GM19328 (cell line): Measurements from ENCODE around the gene C3orf33.
"Not testable (repeated sequence)": the region's sequence is repeated elsewhere in the genome, so short reads cannot be mapped to it uniquely, and the experiment has no call there.

Experiments used
- ATAC-seq: cut with Tn5 transposase; IDR thresholded peaks from one replicate; pipeline ENCODE4 v1.9.1; 2021; ENCODE audit warnings: mild to moderate bottlenecking, moderate library complexity; ENCODE audit not compliant: unreplicated experiment

C3orf33 gene

GRCh38 chr3:155805802-155806618 is at the start of gene C3orf33:
TSS of gene C3orf33 (minus strand) at chr3:155806278. CDS start at chr3:155806252, 26 bp downstream.
- peak; percentile 94 for ATAC-seq

- ATAC-seq = peak; percentile 95
Observed at GRCh38 chr3:155854141-155854940, 48.3 kb upstream of the C3orf33 start, which contains the start of gene SLC33A1. TSS of gene SLC33A1 (minus strand) at chr3:155854427. CDS start at chr3:155853997, 430 bp downstream.

- peak; percentile 2 for ATAC-seq
Observed at GRCh38 chr3:155853214-155854140, 47.4 kb upstream of the C3orf33 start.

- ATAC-seq = no peak
Observed at GRCh38 chr3:155852341-155852740, 46.3 kb upstream of the C3orf33 start.

GRCh38 chr3:155849404-155849803 is 43.3 kb upstream of the C3orf33 start:
- not testable (repeated sequence) for ATAC-seq

- ATAC-seq = no peak
Observed at GRCh38 chr3:155847993-155848392, 41.9 kb upstream of the C3orf33 start.

- ATAC-seq = no peak
Observed at GRCh38 chr3:155846119-155846518, 40.0 kb upstream of the C3orf33 start.

GRCh38 chr3:155843569-155843968 is 37.5 kb upstream of the C3orf33 start:
- no peak for ATAC-seq

GRCh38 chr3:155835341-155836071 is 29.4 kb upstream of the C3orf33 start:
- no peak for ATAC-seq

GRCh38 chr3:155828490-155829098 is 22.5 kb upstream of the C3orf33 start:
- ATAC-seq = not testable (repeated sequence)

- ATAC-seq = no peak
Observed at GRCh38 chr3:155815030-155815545, 9.0 kb upstream of the C3orf33 start.

GRCh38 chr3:155813224-155813623 is 7.1 kb upstream of the C3orf33 start:
- not testable (repeated sequence) for ATAC-seq

- no peak for ATAC-seq
Observed at GRCh38 chr3:155809181-155809580, 3.1 kb upstream of the C3orf33 start.

- no peak for ATAC-seq
Observed at GRCh38 chr3:155807823-155808222, 1.7 kb upstream of the C3orf33 start.

GRCh38 chr3:155805204-155805801 is 775 bp downstream of the C3orf33 start:
- ATAC-seq = peak; percentile 32

GRCh38 chr3:155804323-155804722 is 1.8 kb downstream of the C3orf33 start:
- ATAC-seq = no peak

- ATAC-seq = no peak
Observed at GRCh38 chr3:155792532-155792931, 13.5 kb downstream of the C3orf33 start.

- no peak for ATAC-seq
Observed at GRCh38 chr3:155791190-155791589, 14.9 kb downstream of the C3orf33 start.
